GM12878 (cell line): Measurements from ENCODE around the gene DNMT1. TPM values are rescaled to one million over a fixed set of nuclear protein-coding genes. Genes with fewer than 3 reads are reported as not detected.

Source experiments
- ASH2L ChIP-seq: fragments of 300-600, 200-600 bp; sonication (generic); IDR thresholded peaks from 2 replicates; pipeline ENCODE4 v1.6.1; 2017; ENCODE audit warnings: low read depth, mild to moderate bottlenecking, borderline replicate concordance
- BCL11A ChIP-seq: IDR thresholded peaks from 2 replicates; pipeline ENCODE4 v1.6.1; 2011; ENCODE audit warnings: low read depth, low read length
- BMI1 ChIP-seq: fragments of 450-650 bp; IDR thresholded peaks from 2 replicates; pipeline ENCODE4 v1.6.1; 2016; ENCODE audit warnings: mild to moderate bottlenecking, moderate library complexity, borderline replicate concordance
- BRCA1 ChIP-seq: IDR thresholded peaks from 2 replicates; pipeline ENCODE4 v1.6.1; 2011; ENCODE audit warnings: low read depth, low read length, improper control_type of control experiment
- IKZF2 ChIP-seq, 2 experiments: fragments of 450-650 bp; IDR thresholded peaks; 2 replicates each; pipeline ENCODE4 v1.6.1; 2017; ENCODE audit warnings: mild to moderate bottlenecking in 2 of 2, moderate library complexity in 2 of 2
- KLF5 ChIP-seq: fragments of 450-650 bp; IDR thresholded peaks from 2 replicates; pipeline ENCODE4 v1.6.1; 2014; ENCODE audit warnings: mild to moderate bottlenecking; ENCODE audit not compliant: partially characterized antibody
- NBN ChIP-seq: fragments of 450-650 bp; IDR thresholded peaks from 2 replicates; pipeline ENCODE4 v1.6.1; 2016
- NFXL1 ChIP-seq: fragments of 450-650 bp; IDR thresholded peaks from 2 replicates; pipeline ENCODE4 v1.6.1; 2017; ENCODE audit warnings: antibody characterized with exemption, mild to moderate bottlenecking, borderline replicate concordance
- NR2F1 ChIP-seq: fragments of 450-650 bp; conservative IDR thresholded peaks from 2 replicates; pipeline ENCODE4 v1.6.1; 2017; ENCODE audit warnings: mild to moderate bottlenecking
- PAX5 ChIP-seq: IDR thresholded peaks from 2 replicates; pipeline ENCODE4 v1.6.1; 2011; ENCODE audit warnings: low read depth, low read length, borderline replicate concordance
- ZNF622 ChIP-seq: fragments of 450-650 bp; IDR thresholded peaks from 2 replicates; pipeline ENCODE4 v1.6.1; 2017; ENCODE audit warnings: mild to moderate bottlenecking, inconsistent platforms
- polyA plus RNA-seq, 11 experiments: library from polyadenylated mRNA; depleted of rRNA in 4 of 11; unstranded in 6 of 11; stranded (reverse) in 5 of 11; fragments of >200 nt; fragmentation: Nextera tagmentation in 4 of 11; fragmentation: Illumina TruSeq in 1 of 11; extraction: Ambion mirVana in 4 of 11; extraction: Trizol in 1 of 11; gene quantifications; 1 replicate in 1 of 11; 2 replicates in 10 of 11; pipeline versions ENCODE4 v1.2.1 to v1.2.3, GENCODE V29; 2011 to 2016; ENCODE audit warnings: inconsistent platforms in 2 of 11, missing spikeins in 2 of 11, low read depth in 1 of 11
- total RNA-seq, 4 experiments: library from RNA; depleted of rRNA in 3 of 4; stranded (reverse); fragments of >200 nt in 3 of 4; fragmentation: Illumina TruSeq in 1 of 4; extraction: Trizol in 1 of 4; gene quantifications; 2 replicates each; pipeline versions ENCODE4 v1.2.1 to v1.2.3, GENCODE V29; 2013 to 2021
- TF ChIP-seq, protein P1 (sequence below): fragments of 450-650 bp; IDR thresholded peaks from 2 replicates; pipeline ENCODE4 v1.6.1; 2018; ENCODE audit warnings: mild to moderate bottlenecking, low read depth, moderate library complexity; ENCODE audit not compliant: partially characterized antibody
- TF ChIP-seq, protein P2 (sequence below): fragments of 450-650 bp; IDR thresholded peaks from 2 replicates; pipeline ENCODE4 v1.6.1; 2017; ENCODE audit warnings: mild to moderate bottlenecking, moderate library complexity
- TF ChIP-seq, protein P3 (sequence below): fragments of 450-650 bp; IDR thresholded peaks from 2 replicates; pipeline ENCODE4 v1.6.1; 2017; ENCODE audit warnings: borderline replicate concordance
- TF ChIP-seq, protein P4 (sequence below): IDR thresholded peaks from 2 replicates; pipeline ENCODE4 v1.6.1; 2012; ENCODE audit warnings: low read depth, low read length, improper control_type of control experiment
- TF ChIP-seq, protein P5 (sequence below): fragments of 150-350 bp; IDR thresholded peaks from 2 replicates; pipeline ENCODE4 v1.6.1; 2016; ENCODE audit warnings: low read depth, low read length

DNMT1 gene
- total and polyA plus RNA-seq, 10 of the 15 experiments (the other 5 are each of a cell fraction or from before 2014, with no cell fraction given), result 70.0 to 290 (median 133) TPM

DNA sequence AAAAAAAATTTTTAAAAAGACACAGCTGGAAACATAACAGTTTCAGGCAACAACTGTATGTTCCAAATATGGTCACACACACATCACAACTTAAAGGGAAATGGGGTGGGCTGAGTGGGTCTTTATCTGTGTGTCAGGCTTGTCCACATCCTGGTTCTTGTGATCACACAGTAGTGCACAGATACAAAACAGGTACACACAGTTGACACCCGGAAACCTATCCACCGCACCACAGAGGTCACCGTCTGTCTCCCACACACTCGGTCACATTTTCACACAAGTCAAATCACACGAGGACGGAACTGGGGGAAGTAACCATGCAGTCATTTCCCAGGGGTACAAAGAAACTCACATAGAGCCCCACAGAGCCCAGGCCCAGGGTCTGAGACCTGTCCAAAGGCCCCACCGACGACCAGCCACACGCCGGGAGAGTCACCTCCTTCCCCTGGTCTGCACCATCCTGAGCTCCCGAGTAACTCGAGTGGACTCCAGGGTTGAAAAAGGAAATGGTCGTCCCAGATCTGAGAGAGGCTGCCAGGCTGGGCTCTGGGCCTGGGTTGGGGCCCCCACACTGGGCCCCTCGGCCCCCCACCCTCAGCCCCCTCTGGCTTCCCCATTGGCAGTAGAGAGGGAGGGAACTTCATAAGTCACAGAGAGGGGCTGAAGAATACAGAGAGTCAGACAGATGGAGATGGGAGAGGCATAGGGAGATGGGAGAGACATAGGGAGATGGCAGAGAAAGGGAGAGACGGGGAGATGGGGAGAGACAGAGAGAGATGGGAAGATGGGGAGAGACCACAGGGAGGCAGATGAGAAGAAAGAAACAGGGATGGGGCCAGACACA is 89.9 kb downstream of the DNMT1 start (continued):
- TF ChIP-seq, protein P1, sequence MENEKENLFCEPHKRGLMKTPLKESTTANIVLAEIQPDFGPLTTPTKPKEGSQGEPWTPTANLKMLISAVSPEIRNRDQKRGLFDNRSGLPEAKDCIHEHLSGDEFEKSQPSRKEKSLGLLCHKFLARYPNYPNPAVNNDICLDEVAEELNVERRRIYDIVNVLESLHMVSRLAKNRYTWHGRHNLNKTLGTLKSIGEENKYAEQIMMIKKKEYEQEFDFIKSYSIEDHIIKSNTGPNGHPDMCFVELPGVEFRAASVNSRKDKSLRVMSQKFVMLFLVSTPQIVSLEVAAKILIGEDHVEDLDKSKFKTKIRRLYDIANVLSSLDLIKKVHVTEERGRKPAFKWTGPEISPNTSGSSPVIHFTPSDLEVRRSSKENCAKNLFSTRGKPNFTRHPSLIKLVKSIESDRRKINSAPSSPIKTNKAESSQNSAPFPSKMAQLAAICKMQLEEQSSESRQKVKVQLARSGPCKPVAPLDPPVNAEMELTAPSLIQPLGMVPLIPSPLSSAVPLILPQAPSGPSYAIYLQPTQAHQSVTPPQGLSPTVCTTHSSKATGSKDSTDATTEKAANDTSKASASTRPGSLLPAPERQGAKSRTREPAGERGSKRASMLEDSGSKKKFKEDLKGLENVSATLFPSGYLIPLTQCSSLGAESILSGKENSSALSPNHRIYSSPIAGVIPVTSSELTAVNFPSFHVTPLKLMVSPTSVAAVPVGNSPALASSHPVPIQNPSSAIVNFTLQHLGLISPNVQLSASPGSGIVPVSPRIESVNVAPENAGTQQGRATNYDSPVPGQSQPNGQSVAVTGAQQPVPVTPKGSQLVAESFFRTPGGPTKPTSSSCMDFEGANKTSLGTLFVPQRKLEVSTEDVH, result no peak
- TF ChIP-seq BRCA1, result no peak; the same call in 1 of the 2 replicates
- TF ChIP-seq, protein P2, sequence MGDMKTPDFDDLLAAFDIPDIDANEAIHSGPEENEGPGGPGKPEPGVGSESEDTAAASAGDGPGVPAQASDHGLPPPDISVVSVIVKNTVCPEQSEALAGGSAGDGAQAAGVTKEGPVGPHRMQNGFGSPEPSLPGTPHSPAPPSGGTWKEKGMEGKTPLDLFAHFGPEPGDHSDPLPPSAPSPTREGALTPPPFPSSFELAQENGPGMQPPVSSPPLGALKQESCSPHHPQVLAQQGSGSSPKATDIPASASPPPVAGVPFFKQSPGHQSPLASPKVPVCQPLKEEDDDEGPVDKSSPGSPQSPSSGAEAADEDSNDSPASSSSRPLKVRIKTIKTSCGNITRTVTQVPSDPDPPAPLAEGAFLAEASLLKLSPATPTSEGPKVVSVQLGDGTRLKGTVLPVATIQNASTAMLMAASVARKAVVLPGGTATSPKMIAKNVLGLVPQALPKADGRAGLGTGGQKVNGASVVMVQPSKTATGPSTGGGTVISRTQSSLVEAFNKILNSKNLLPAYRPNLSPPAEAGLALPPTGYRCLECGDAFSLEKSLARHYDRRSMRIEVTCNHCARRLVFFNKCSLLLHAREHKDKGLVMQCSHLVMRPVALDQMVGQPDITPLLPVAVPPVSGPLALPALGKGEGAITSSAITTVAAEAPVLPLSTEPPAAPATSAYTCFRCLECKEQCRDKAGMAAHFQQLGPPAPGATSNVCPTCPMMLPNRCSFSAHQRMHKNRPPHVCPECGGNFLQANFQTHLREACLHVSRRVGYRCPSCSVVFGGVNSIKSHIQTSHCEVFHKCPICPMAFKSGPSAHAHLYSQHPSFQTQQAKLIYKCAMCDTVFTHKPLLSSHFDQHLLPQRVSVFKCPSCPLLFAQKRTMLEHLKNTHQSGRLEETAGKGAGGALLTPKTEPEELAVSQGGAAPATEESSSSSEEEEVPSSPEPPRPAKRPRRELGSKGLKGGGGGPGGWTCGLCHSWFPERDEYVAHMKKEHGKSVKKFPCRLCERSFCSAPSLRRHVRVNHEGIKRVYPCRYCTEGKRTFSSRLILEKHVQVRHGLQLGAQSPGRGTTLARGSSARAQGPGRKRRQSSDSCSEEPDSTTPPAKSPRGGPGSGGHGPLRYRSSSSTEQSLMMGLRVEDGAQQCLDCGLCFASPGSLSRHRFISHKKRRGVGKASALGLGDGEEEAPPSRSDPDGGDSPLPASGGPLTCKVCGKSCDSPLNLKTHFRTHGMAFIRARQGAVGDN, result peak; percentile 91
- peak; percentile 33; the same call in 1 of the 2 replicates for TF ChIP-seq NBN
- TF ChIP-seq, protein P3, sequence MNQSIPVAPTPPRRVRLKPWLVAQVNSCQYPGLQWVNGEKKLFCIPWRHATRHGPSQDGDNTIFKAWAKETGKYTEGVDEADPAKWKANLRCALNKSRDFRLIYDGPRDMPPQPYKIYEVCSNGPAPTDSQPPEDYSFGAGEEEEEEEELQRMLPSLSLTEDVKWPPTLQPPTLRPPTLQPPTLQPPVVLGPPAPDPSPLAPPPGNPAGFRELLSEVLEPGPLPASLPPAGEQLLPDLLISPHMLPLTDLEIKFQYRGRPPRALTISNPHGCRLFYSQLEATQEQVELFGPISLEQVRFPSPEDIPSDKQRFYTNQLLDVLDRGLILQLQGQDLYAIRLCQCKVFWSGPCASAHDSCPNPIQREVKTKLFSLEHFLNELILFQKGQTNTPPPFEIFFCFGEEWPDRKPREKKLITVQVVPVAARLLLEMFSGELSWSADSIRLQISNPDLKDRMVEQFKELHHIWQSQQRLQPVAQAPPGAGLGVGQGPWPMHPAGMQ, result no peak
- TF ChIP-seq NFXL1, result no peak
- TF ChIP-seq ZNF622, result no peak
- no peak; the same call in 1 of the 2 replicates for TF ChIP-seq BMI1
- TF ChIP-seq KLF5, result peak; percentile 54
- TF ChIP-seq, protein P4, sequence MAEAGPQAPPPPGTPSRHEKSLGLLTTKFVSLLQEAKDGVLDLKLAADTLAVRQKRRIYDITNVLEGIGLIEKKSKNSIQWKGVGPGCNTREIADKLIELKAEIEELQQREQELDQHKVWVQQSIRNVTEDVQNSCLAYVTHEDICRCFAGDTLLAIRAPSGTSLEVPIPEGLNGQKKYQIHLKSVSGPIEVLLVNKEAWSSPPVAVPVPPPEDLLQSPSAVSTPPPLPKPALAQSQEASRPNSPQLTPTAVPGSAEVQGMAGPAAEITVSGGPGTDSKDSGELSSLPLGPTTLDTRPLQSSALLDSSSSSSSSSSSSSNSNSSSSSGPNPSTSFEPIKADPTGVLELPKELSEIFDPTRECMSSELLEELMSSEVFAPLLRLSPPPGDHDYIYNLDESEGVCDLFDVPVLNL, result no peak
- TF ChIP-seq PAX5, result peak; percentile 88
- peak; percentile 99 for TF ChIP-seq NR2F1
- peak; percentile 54 to 55; a peak in 3 of 4 replicates for TF ChIP-seq IKZF2 (IDR thresholded peaks at IDR 0.05)
- TF ChIP-seq ASH2L, result no peak
- TF ChIP-seq BCL11A, result peak; percentile 68
- TF ChIP-seq, protein P5, sequence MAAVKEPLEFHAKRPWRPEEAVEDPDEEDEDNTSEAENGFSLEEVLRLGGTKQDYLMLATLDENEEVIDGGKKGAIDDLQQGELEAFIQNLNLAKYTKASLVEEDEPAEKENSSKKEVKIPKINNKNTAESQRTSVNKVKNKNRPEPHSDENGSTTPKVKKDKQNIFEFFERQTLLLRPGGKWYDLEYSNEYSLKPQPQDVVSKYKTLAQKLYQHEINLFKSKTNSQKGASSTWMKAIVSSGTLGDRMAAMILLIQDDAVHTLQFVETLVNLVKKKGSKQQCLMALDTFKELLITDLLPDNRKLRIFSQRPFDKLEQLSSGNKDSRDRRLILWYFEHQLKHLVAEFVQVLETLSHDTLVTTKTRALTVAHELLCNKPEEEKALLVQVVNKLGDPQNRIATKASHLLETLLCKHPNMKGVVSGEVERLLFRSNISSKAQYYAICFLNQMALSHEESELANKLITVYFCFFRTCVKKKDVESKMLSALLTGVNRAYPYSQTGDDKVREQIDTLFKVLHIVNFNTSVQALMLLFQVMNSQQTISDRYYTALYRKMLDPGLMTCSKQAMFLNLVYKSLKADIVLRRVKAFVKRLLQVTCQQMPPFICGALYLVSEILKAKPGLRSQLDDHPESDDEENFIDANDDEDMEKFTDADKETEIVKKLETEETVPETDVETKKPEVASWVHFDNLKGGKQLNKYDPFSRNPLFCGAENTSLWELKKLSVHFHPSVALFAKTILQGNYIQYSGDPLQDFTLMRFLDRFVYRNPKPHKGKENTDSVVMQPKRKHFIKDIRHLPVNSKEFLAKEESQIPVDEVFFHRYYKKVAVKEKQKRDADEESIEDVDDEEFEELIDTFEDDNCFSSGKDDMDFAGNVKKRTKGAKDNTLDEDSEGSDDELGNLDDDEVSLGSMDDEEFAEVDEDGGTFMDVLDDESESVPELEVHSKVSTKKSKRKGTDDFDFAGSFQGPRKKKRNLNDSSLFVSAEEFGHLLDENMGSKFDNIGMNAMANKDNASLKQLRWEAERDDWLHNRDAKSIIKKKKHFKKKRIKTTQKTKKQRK, result no peak
